ENCODE results near the gene ACBD3.

GRCh38 chr1:226158983-226159382 lies 27.6 kb downstream of the ACBD3 start:
- TF ChIP-seq CTCF (IDR thresholded peaks at IDR 0.05; ENCODE audit: low read depth, low read length) = no peak
- TF ChIP-seq MYC (IDR thresholded peaks at IDR 0.05; ENCODE audit: low read depth, low read length) = no peak
- no peak for TF ChIP-seq MAX (IDR thresholded peaks at IDR 0.05; ENCODE audit: low read depth, low read length)
- no peak for TF ChIP-seq POLR2A (IDR thresholded peaks at IDR 0.05; ENCODE audit: extremely low read depth, insufficient read length)

Measured in NB4 (cell line).